Measurements from ENCODE around the gene CFAP61. TPM values are rescaled to one million over a fixed set of nuclear protein-coding genes. Genes with fewer than 3 reads are reported as not detected.

Gene CFAP61
- polyA plus RNA-seq, 1 experiment: not detected

- no peak overlapping the region for H3K4me3 ChIP-seq (ENCODE audit: low read depth, low read length)
- TF ChIP-seq, protein P1, sequence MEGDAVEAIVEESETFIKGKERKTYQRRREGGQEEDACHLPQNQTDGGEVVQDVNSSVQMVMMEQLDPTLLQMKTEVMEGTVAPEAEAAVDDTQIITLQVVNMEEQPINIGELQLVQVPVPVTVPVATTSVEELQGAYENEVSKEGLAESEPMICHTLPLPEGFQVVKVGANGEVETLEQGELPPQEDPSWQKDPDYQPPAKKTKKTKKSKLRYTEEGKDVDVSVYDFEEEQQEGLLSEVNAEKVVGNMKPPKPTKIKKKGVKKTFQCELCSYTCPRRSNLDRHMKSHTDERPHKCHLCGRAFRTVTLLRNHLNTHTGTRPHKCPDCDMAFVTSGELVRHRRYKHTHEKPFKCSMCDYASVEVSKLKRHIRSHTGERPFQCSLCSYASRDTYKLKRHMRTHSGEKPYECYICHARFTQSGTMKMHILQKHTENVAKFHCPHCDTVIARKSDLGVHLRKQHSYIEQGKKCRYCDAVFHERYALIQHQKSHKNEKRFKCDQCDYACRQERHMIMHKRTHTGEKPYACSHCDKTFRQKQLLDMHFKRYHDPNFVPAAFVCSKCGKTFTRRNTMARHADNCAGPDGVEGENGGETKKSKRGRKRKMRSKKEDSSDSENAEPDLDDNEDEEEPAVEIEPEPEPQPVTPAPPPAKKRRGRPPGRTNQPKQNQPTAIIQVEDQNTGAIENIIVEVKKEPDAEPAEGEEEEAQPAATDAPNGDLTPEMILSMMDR (IDR thresholded peaks at IDR 0.05; ENCODE audit: insufficient read depth, low read depth, low read length): no peak
- DNase-seq (ENCODE audit: low read depth): no peak
- ChIA-PET POLR2A (no interaction called here), CTCF (no interaction called here)
- no peaks in the 10 kb centered on the region for H3K27me3 ChIP-seq (ENCODE audit: control insufficient read depth, insufficient read depth, low read length)
- no peaks in the 10 kb centered on the region for H3K36me3 ChIP-seq (ENCODE audit: control insufficient read depth, insufficient read depth, low read length)
These were observed 218.9 kb downstream of the CFAP61 start for GRCh38 chr20:20271271-20271670.

DNA sequence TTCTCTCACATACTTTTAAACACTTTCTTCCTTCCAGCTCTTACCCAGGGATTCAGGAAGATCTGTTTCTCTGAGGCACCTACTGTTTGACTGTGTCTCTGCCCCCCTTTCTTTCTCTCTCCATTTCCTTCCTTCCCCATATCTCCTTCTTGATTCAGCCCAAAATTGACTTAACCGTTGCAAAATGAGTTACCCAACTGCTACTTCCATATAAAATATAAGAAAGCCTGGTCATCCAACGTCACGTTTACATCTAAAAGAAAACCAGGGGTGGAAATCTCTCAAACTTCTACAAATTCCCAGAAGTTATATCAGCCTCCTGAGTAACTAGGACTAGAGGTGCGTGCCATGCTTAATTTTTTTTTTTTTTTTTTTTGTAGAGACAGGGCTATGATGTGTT lies 220.4 kb downstream of the CFAP61 start:
- CTCF ChIA-PET: interaction anchor here (1.0 kb wide), 1 partner anchor 321 kb away, joined by 3 read pairs; no protein-coding TSS in a partner anchor
- Histone ChIP-seq H3K27me3 (ENCODE audit: control insufficient read depth, insufficient read depth, low read length) (no peaks in the 10 kb centered on the region), H3K36me3 (ENCODE audit: control insufficient read depth, insufficient read depth, low read length) (no peaks in the 10 kb centered on the region), H3K4me3 (ENCODE audit: low read depth, low read length) (no peak overlapping the region)
- DNase-seq (ENCODE audit: low read depth): no peak
- POLR2A ChIA-PET: no interaction called here
- TF ChIP-seq, protein P1 (IDR thresholded peaks at IDR 0.05; ENCODE audit: insufficient read depth, low read depth, low read length): no peak

- Histone ChIP-seq H3K36me3 (ENCODE audit: control insufficient read depth, insufficient read depth, low read length) (no peaks in the 10 kb centered on the region), H3K27me3 (ENCODE audit: control insufficient read depth, insufficient read depth, low read length) (no peaks in the 10 kb centered on the region), H3K4me3 (ENCODE audit: low read depth, low read length) (no peak overlapping the region)
- POLR2A ChIA-PET: no interaction called here
- CTCF ChIA-PET: interaction anchor here (1.0 kb wide), 1 partner anchor 321 kb away, joined by 3 read pairs; no protein-coding TSS in a partner anchor
- no peak for DNase-seq (ENCODE audit: low read depth)
- TF ChIP-seq, protein P1 (IDR thresholded peaks at IDR 0.05; ENCODE audit: insufficient read depth, low read depth, low read length): no peak
These were observed 221.0 kb downstream of the CFAP61 start for GRCh38 chr20:20273286-20273685.

DNA sequence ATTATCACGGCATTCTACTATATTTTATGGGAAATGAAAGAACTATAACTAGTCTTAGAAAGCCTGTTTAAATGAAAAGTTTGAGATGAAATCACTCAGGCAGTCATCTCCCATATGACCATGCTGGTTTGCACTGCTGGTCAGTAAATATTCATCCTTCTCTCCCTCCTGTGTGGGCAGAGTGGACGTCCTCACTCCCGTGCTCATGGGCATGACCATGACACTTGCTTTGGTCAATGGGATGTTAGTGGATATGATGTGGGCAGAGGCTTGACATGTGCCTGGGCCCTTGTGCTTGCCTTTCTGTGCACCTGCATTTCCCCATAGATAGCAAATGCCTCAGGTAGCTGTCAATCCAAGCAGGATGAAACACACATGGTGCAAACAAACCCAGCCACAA lies 222.5 kb downstream of the CFAP61 start:
- no peak overlapping the region for H3K4me3 ChIP-seq (ENCODE audit: low read depth, low read length)
- CTCF ChIA-PET: no interaction called here
- no peaks in the 10 kb centered on the region for H3K27me3 ChIP-seq (ENCODE audit: control insufficient read depth, insufficient read depth, low read length)
- no peaks in the 10 kb centered on the region for H3K36me3 ChIP-seq (ENCODE audit: control insufficient read depth, insufficient read depth, low read length)
- TF ChIP-seq, protein P1 (IDR thresholded peaks at IDR 0.05; ENCODE audit: insufficient read depth, low read depth, low read length): no peak
- no peak for DNase-seq (ENCODE audit: low read depth)
- POLR2A ChIA-PET: interaction anchor here (0.6 kb wide), 1 partner anchor 11 kb away, joined by 3 read pairs; no protein-coding TSS in a partner anchor

GRCh38 chr20:20275636-20276035 lies 223.3 kb downstream of the CFAP61 start:
- H3K4me3 ChIP-seq (ENCODE audit: low read depth, low read length): no peak overlapping the region
- ChIA-PET CTCF (no interaction called here), POLR2A (interaction anchor here (0.6 kb wide), 2 partner anchors 10 to 433 kb away, joined by 3 to 4 read pairs; no protein-coding TSS in a partner anchor)
- H3K27me3 ChIP-seq (ENCODE audit: control insufficient read depth, insufficient read depth, low read length): no peaks in the 10 kb centered on the region
- H3K36me3 ChIP-seq (ENCODE audit: control insufficient read depth, insufficient read depth, low read length): no peaks in the 10 kb centered on the region
- no peak for DNase-seq (ENCODE audit: low read depth)
- TF ChIP-seq, protein P1 (IDR thresholded peaks at IDR 0.05; ENCODE audit: insufficient read depth, low read depth, low read length): no peak

All from BJ (cell line).